ENCODE data around the gene SAMD11.

SAMD11 gene

GRCh38 chr1:917466-918091, 6.1 kb upstream of the SAMD11 start:
- no peak for DNase-seq (ENCODE audit: low spot score)

GRCh38 chr1:918353-918752, 5.4 kb upstream of the SAMD11 start:
- DNase-seq (ENCODE audit: low spot score) = no peak

GRCh38 chr1:918843-919242, 4.9 kb upstream of the SAMD11 start:
- no peak for DNase-seq (ENCODE audit: low spot score)

GRCh38 chr1:919271-919872, 4.4 kb upstream of the SAMD11 start:
- DNase-seq (ENCODE audit: low spot score) = no peak

- no peak for DNase-seq (ENCODE audit: low spot score)
Measured at GRCh38 chr1:920010-920409, 3.7 kb upstream of the SAMD11 start.

GRCh38 chr1:920521-920920, 3.2 kb upstream of the SAMD11 start:
- DNase-seq (ENCODE audit: low spot score) = no peak

- DNase-seq (ENCODE audit: low spot score) = peak; percentile 90
Measured at GRCh38 chr1:921011-921837, 2.5 kb upstream of the SAMD11 start.

GRCh38 chr1:923991-924655, 400 bp downstream of the SAMD11 start:
- DNase-seq (ENCODE audit: low spot score) = no peak

- DNase-seq (ENCODE audit: low spot score) = peak; percentile 64
Measured at GRCh38 chr1:924656-925560, 1.2 kb downstream of the SAMD11 start.

GRCh38 chr1:925561-926421, 2.1 kb downstream of the SAMD11 start:
- DNase-seq (ENCODE audit: low spot score) = peak; percentile 78

- DNase-seq (ENCODE audit: low spot score) = no peak
Measured at GRCh38 chr1:927234-927633, 3.5 kb downstream of the SAMD11 start.

- DNase-seq (ENCODE audit: low spot score) = no peak
Measured at GRCh38 chr1:927748-928147, 4.0 kb downstream of the SAMD11 start.

GRCh38 chr1:928825-929661, 5.3 kb downstream of the SAMD11 start:
- no peak for DNase-seq (ENCODE audit: low spot score)

- DNase-seq (ENCODE audit: low spot score) = no peak
Measured at GRCh38 chr1:929712-930632, 6.2 kb downstream of the SAMD11 start.

- DNase-seq (ENCODE audit: low spot score) = no peak
Measured at GRCh38 chr1:930633-931138, 7.0 kb downstream of the SAMD11 start.

- no peak for DNase-seq (ENCODE audit: low spot score)
Measured at GRCh38 chr1:931380-932172, 7.9 kb downstream of the SAMD11 start.

GRCh38 chr1:932173-932510, 8.4 kb downstream of the SAMD11 start:
- no peak for DNase-seq (ENCODE audit: low spot score)
